HL-60 (cell line): Measurements from ENCODE around the gene ANAPC2.

Experiments
- DNase-seq, 2 experiments: peaks; one replicate each; pipeline ENCODE4 v3.0.0-alpha.2; 2010 to 2020; ENCODE audit warnings: low read depth in 1 of 2, low spot score in 1 of 2
- H3K27ac ChIP-seq: fragments of 250-450 bp; sonication (Bioruptor Pico); replicated peaks from 2 replicates; pipeline ENCODE4 v1.5.1; 2020; ENCODE audit warnings: mild to moderate bottlenecking, moderate library complexity
- H3K27me3 ChIP-seq: fragments of 250-450 bp; sonication (Bioruptor Pico); 2 replicates; pipeline ENCODE4 v1.5.1; 2021; ENCODE audit warnings: mild to moderate bottlenecking, moderate library complexity; ENCODE audit not compliant: insufficient read depth, poor library complexity, severe bottlenecking
- H3K4me3 ChIP-seq: replicated peaks from 2 replicates; pipeline ENCODE4 v1.5.1; 2011; ENCODE audit warnings: mild to moderate bottlenecking, control low read depth, low read length; ENCODE audit not compliant: insufficient read depth
- CTCF ChIP-seq: IDR thresholded peaks from one replicate; pipeline ENCODE4 v1.5.1; 2011; ENCODE audit warnings: low read length, control low read depth, inconsistent platforms; ENCODE audit not compliant: insufficient read depth
- GABPA ChIP-seq: IDR thresholded peaks from 2 replicates; pipeline ENCODE4 v1.6.1; 2012; ENCODE audit warnings: low read depth
- POLR2AphosphoS5 ChIP-seq: IDR thresholded peaks from 2 replicates; pipeline ENCODE4 v1.6.1; 2012; ENCODE audit warnings: low read depth
- SPI1 ChIP-seq: IDR thresholded peaks from 2 replicates; pipeline ENCODE4 v1.6.1; 2012; ENCODE audit warnings: low read depth, mild to moderate bottlenecking, borderline replicate concordance
- TF ChIP-seq, protein P1 (sequence below): IDR thresholded peaks from 2 replicates; pipeline ENCODE4 v1.6.1; 2012; ENCODE audit warnings: low read depth; ENCODE audit not compliant: insufficient replicate concordance

The ANAPC2 gene

GRCh38 chr9:137129456-137130175, 58.7 kb downstream of the ANAPC2 start:
- Histone ChIP-seq H3K27me3 (no peaks in the 10 kb centered on the region), H3K4me3 (peak overlapping the region; percentile 87), H3K27ac (peak overlapping the region; percentile 77)

DNA sequence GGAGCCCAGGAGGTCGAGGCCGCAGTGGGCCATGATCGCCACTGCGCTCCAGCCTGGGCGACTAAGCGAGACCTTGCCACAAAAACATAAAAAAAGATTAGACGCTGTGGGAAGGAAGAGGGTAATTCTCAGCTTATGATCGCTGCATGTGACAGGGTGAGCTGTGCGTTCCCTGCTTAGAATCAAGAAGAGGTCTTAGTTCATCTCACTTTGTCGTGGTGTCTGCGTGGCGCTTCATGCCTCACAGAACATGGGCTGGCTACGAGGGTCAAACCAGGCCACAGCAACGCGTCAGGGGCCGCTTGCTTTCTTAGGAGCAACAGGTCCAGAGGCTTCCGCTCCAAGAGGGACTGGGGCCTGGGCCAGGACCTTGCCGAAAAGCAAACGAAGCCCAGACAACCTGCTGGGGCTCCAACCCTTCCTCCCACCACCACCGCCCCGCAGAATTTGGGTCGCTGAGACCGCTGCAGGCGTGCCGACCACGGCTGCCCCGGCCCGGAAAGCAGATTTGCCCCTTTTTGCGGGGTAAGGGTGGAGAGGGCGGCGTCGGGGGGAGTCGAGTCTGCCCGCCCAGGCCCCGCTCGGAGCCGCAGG, 59.4 kb downstream of the ANAPC2 start:
- Histone ChIP-seq H3K27ac (peak overlapping the region; percentile 77), H3K27me3 (no peaks in the 10 kb centered on the region), H3K4me3 (peak overlapping the region; percentile 87)
- TF ChIP-seq, protein P1, sequence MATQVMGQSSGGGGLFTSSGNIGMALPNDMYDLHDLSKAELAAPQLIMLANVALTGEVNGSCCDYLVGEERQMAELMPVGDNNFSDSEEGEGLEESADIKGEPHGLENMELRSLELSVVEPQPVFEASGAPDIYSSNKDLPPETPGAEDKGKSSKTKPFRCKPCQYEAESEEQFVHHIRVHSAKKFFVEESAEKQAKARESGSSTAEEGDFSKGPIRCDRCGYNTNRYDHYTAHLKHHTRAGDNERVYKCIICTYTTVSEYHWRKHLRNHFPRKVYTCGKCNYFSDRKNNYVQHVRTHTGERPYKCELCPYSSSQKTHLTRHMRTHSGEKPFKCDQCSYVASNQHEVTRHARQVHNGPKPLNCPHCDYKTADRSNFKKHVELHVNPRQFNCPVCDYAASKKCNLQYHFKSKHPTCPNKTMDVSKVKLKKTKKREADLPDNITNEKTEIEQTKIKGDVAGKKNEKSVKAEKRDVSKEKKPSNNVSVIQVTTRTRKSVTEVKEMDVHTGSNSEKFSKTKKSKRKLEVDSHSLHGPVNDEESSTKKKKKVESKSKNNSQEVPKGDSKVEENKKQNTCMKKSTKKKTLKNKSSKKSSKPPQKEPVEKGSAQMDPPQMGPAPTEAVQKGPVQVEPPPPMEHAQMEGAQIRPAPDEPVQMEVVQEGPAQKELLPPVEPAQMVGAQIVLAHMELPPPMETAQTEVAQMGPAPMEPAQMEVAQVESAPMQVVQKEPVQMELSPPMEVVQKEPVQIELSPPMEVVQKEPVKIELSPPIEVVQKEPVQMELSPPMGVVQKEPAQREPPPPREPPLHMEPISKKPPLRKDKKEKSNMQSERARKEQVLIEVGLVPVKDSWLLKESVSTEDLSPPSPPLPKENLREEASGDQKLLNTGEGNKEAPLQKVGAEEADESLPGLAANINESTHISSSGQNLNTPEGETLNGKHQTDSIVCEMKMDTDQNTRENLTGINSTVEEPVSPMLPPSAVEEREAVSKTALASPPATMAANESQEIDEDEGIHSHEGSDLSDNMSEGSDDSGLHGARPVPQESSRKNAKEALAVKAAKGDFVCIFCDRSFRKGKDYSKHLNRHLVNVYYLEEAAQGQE = no peak
- TF ChIP-seq CTCF (no peak), GABPA (no peak)
- peak in 1 of 2 experiments; percentile 31 for DNase-seq

More at GRCh38 chr9:137129456-137130175, 58.7 kb downstream of the ANAPC2 start:
- peak; percentile 92 for DNase-seq
- TF ChIP-seq POLR2AphosphoS5 (peak; percentile 83), GABPA (no peak)
- TF ChIP-seq, protein P1 = peak; percentile 66

- peak overlapping the region; percentile 77 for H3K27ac ChIP-seq
- DNase-seq = no peak
- peak overlapping the region; percentile 87 for H3K4me3 ChIP-seq
- no peak for TF ChIP-seq POLR2AphosphoS5
- no peak; the same call in 1 of the 2 replicates for TF ChIP-seq GABPA
- no peak for TF ChIP-seq CTCF
- TF ChIP-seq, protein P1 = no peak
- TF ChIP-seq SPI1 = no peak
- no peaks in the 10 kb centered on the region for H3K27me3 ChIP-seq
Measured at GRCh38 chr9:137128158-137128861, 60.0 kb downstream of the ANAPC2 start.
